ENCODE data around the gene FAU. TPM values are rescaled to one million over a fixed set of nuclear protein-coding genes. Genes with fewer than 3 reads are reported as not detected.
A peak's percentile ranks its signal among the peaks of the same experiment; 100 is the strongest.

The FAU gene
- total and polyA plus RNA-seq, 10 of the 15 experiments (the other 5 are each of a cell fraction or from before 2014, with no cell fraction given) = 332 to 1,347 (median 990) TPM

DNA sequence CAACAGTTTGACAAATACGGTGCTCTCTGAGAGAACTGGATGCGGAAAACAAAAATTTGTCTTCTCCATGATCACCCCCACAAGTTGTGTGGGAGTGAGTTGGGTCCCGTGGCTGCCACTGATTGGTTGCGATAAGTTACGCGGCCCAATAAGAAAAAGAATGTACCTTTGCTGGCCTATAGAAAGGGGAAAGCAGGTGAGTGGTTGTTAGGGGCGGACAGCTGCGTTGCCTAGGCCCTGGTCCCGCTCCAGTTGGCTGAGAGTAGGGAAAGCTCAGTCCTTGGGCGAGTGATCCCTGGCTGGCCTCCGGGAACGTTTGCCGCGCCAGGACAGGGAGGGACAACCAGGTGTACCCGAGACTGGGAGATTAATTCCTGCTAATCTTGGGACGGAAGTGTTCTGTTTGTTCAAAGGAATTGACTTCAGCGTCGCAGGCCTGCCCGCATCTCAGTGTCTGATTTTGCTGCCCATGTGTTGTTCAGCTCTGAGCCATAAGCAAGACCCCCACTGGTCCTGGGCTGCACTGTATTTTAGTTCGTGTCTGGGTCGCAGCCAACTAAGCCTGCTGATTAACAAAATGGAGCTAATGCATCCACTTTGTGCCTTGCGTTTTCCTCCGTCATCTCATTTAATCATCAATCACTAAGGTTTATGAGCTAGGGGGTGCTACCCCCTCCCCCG is 13.2 kb upstream of the FAU start (continued):
- TF ChIP-seq NFYA (IDR thresholded peaks at IDR 0.05; ENCODE audit: borderline replicate concordance, low read depth, low read length) (peak; percentile 33; the same call in 1 of the 2 replicates), NKRF (conservative IDR thresholded peaks at IDR 0.05) (no peak; the same call in 1 of the 2 replicates)

GRCh38 chr11:65134240-65134951 is 12.5 kb upstream of the FAU start, which contains the start of gene SYVN1:
TSS of gene SYVN1 (minus strand) at chr11:65134519. CDS start at chr11:65133601, 918 bp downstream.
- 0 out of 2 replicates have a peak, but pooled peaks cover 4% of the 10 kb centered on the region for H4K20me1 ChIP-seq (ENCODE audit: control insufficient read depth, insufficient read depth)
- H3K9me3 ChIP-seq (replicated peaks; ENCODE audit: control insufficient read depth, insufficient read depth, low read length) = no peaks in the 10 kb centered on the region
- peaks cover 21% of the 10 kb centered on the region for H3K4me1 ChIP-seq (ENCODE audit: control insufficient read depth, insufficient read depth, low read length)
- ChIA-PET CTCF (interaction anchor here (0.6 to 6.7 kb wide), 11 partner anchors 12 to 290 kb away, joined by 3 to 40 read pairs (median 6); partner anchors contain the start of genes CAPN1, CDC42BPG, FAU and MRPL49), SMC1A (ENCODE audit: uncharacterized antibody, unreplicated experiment) (interaction anchor here (1.1 to 2.4 kb wide), 8 partner anchors 11 to 286 kb away, joined by 3 to 13 read pairs (median 8); partner anchors contain the start of genes FAU, MRPL49 and ZNHIT2), RAD21 (ENCODE audit: unreplicated experiment) (interaction anchor here (0.5 to 3.0 kb wide), 9 partner anchors 13 to 286 kb away, joined by 3 to 25 read pairs (median 6); partner anchors contain the start of genes ARL2, CAPN1, DPF2 and FAU), POLR2A (interaction anchor here (0.6 to 3.1 kb wide), 22 partner anchors 10 to 355 kb away, joined by 3 to 28 read pairs (median 6); partner anchors contain the start of genes CAPN1, CDCA5, FAU and MRPL49)
- FAIRE-seq (peak; percentile 70), DNase-seq (ENCODE audit: low read depth, low spot score) (peak; percentile 89), ATAC-seq (peak; percentile 81)
- H3K9ac ChIP-seq (ENCODE audit: control insufficient read depth, insufficient read depth, low read length) = peak within 1 kb of the TSS; percentile 96
- in situ Hi-C loops (cut with MboI) (no loop called here), intact Hi-C loops (cut with micrococcal nuclease; ENCODE audit: unreplicated experiment) (loop anchor here (5.0 to 10.0 kb wide), 2 partner anchors 48 to 120 kb away; partner anchors contain the start of gene CAPN1)
- H3K36me3 ChIP-seq (ENCODE audit: control insufficient read depth in 2 of 2, insufficient read depth in 2 of 2, low read length in 1 of 2) = peaks cover 11 to 20% of the 10 kb centered on the region in 2 experiments; a peak in 3 of 4 replicates
- peaks cover 44% of the 10 kb centered on the region for H3K79me2 ChIP-seq (ENCODE audit: control insufficient read depth, insufficient read depth, low read length)
- H2AFZ ChIP-seq (ENCODE audit: control insufficient read depth, low read depth, low read length) = peak within 1 kb of the TSS; percentile 97
- H3K4me3 ChIP-seq = peak within 1 kb of the TSS; percentile 99
- BruUV-seq (replicated peaks) = no TSS peak
- H3K4me2 ChIP-seq (ENCODE audit: control insufficient read depth, insufficient read depth) = peak within 1 kb of the TSS; percentile 98
- no peaks in the 10 kb centered on the region for H3K27me3 ChIP-seq (replicated peaks in 1 of 2; ENCODE audit: control insufficient read depth in 2 of 2, insufficient read depth in 2 of 2, low read length in 1 of 2)
- 2% methylated on average over 56 of the region's 60 CpGs for WGBS (ENCODE audit: insufficient coverage, insufficient replicate concordance, low lambda C conversion rate, missing lambda C conversion rate)
- peak within 1 kb of the TSS; percentile 99 for H3K27ac ChIP-seq (ENCODE audit: control insufficient read depth, insufficient read depth)
- TF ChIP-seq ZNF217 (IDR thresholded peaks at IDR 0.05) (no peak), SMAD1 (IDR thresholded peaks at IDR 0.05; ENCODE audit: low read depth, partially characterized antibody) (peak; percentile 56), CREM (IDR thresholded peaks at IDR 0.05; ENCODE audit: low read depth) (peak; percentile 90), E2F8 (IDR thresholded peaks at IDR 0.05; ENCODE audit: low read depth, partially characterized antibody) (peak; percentile 71), LARP7 (IDR thresholded peaks at IDR 0.05) (peak; percentile 60), YY1 (IDR thresholded peaks at IDR 0.05; ENCODE audit: low read depth, low read length) (peak; percentile 62; the same call in 1 of the 2 replicates), RUNX3 (IDR thresholded peaks at IDR 0.05; ENCODE audit: low read length) (peak; percentile 58; the same call in 1 of the 2 replicates), KAT2A (conservative IDR thresholded peaks at IDR 0.05; ENCODE audit: control insufficient read depth, low read depth, low read length) (no peak), DPF2 (IDR thresholded peaks at IDR 0.05) (peak; percentile 68), SMARCA5 (IDR thresholded peaks at IDR 0.05) (0 out of 2 replicates have a peak, but pooled peaks have one; percentile 70), IRF4 (IDR thresholded peaks at IDR 0.05; ENCODE audit: low read depth, low read length) (no peak), RBBP5 (conservative IDR thresholded peaks at IDR 0.05) (no peak)
- TF ChIP-seq, protein P1, sequence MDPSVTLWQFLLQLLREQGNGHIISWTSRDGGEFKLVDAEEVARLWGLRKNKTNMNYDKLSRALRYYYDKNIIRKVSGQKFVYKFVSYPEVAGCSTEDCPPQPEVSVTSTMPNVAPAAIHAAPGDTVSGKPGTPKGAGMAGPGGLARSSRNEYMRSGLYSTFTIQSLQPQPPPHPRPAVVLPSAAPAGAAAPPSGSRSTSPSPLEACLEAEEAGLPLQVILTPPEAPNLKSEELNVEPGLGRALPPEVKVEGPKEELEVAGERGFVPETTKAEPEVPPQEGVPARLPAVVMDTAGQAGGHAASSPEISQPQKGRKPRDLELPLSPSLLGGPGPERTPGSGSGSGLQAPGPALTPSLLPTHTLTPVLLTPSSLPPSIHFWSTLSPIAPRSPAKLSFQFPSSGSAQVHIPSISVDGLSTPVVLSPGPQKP (IDR thresholded peaks at IDR 0.05; ENCODE audit: low read depth, low read length) = peak; percentile 30; the same call in 1 of the 2 replicates

Data from GM12878 (cell line).